ENCODE results near the gene POTEE. TPM values are rescaled to one million over a fixed set of nuclear protein-coding genes. Genes with fewer than 3 reads are reported as not detected.
"Not testable (repeated sequence)": the region's sequence is repeated elsewhere in the genome, so short reads cannot be mapped to it uniquely, and the experiment has no call there.

Gene POTEE
- total RNA-seq, 2 donors from 2014 or later = 0.31 to 1.6 TPM

- H3K27me3 Mint-ChIP-seq; DNase-seq (ENCODE audit: low spot score): not testable (repeated sequence)
Measured at GRCh38 chr2:131235543-131236449, 26.5 kb downstream of the POTEE start.

More at GRCh38 chr2:131235543-131236449, 26.5 kb downstream of the POTEE start:
- not testable (repeated sequence) for H3K4me3 Mint-ChIP-seq; ATAC-seq; H3K9me3 Mint-ChIP-seq; H3K27ac Mint-ChIP-seq; H3K36me3 Mint-ChIP-seq; H3K4me1 Mint-ChIP-seq (ENCODE audit: low read depth in 2 of 2)

Other genes starting within 250 kb of the POTEE start
- 10 to 100 TPM; 69.8 to 82.6 TPM for gene FAM168B, start 116.1 kb upstream of the POTEE start, total RNA-seq
- gene PLEKHB2, start 104.2 kb upstream of the POTEE start, total RNA-seq = 10 to 100 TPM; 58.9 to 61.8 TPM
- not detected for gene RAB6D, start 154.6 kb downstream of the POTEE start, total RNA-seq

All from natural killer cell treated with Interleukin-12 subunit alpha and Interleukin-12 subunit beta and Interleukin-15 and Interleukin-18, amount 100 ng/mL, for 72 hours (primary cell).